SK-MEL-5 (cell line): ENCODE measurements around the gene EZR. TPM values are rescaled to one million over a fixed set of nuclear protein-coding genes. Genes with fewer than 3 reads are reported as not detected.
"Not testable (repeated sequence)": the region's sequence is repeated elsewhere in the genome, so short reads cannot be mapped to it uniquely, and the experiment has no call there.

ENCODE experiments used
- DNase-seq: peaks from one replicate; pipeline ENCODE4 v3.0.0-alpha.2; 2016; ENCODE audit warnings: low read depth, low spot score
- in situ Hi-C: cut with HindIII; loops from 2 replicates; pipeline ENCODE4 v1.10.0; 2016; ENCODE audit warnings: low sequenced_read_pairs, high pct_unique_total_duplicates, low pct_unique_long_range_greater_than_20kb
- total RNA-seq: library from RNA; depleted of rRNA; stranded (reverse); fragments of >200 nt; shearing (Covaris generic); gene quantifications from 2 replicates; pipeline ENCODE4 v1.2.3, GENCODE V29; 2014

EZR gene
- total RNA-seq, 1 experiment from 2014 or later: 69.4 TPM

DNA sequence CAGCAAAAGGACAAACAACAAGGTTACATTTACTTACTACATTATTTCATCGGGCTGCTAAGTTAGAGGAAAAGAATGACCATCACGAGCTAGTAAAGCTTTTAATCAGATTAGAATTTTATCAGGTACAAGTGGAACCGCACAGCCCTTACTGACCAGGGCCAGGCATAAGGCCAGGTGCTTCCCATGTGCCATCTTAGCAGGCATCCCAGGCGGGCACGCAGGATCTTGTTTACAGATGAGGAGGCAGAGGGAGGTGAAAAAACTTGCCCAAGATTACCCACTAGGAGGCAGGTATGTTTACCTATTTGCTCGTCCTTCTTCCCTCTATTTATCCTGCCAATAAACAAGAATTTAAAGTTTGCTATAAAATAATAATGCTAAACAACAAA lies 10.7 kb downstream of the EZR start:
- in situ Hi-C loops: no loop called here
- DNase-seq: no peak

DNA sequence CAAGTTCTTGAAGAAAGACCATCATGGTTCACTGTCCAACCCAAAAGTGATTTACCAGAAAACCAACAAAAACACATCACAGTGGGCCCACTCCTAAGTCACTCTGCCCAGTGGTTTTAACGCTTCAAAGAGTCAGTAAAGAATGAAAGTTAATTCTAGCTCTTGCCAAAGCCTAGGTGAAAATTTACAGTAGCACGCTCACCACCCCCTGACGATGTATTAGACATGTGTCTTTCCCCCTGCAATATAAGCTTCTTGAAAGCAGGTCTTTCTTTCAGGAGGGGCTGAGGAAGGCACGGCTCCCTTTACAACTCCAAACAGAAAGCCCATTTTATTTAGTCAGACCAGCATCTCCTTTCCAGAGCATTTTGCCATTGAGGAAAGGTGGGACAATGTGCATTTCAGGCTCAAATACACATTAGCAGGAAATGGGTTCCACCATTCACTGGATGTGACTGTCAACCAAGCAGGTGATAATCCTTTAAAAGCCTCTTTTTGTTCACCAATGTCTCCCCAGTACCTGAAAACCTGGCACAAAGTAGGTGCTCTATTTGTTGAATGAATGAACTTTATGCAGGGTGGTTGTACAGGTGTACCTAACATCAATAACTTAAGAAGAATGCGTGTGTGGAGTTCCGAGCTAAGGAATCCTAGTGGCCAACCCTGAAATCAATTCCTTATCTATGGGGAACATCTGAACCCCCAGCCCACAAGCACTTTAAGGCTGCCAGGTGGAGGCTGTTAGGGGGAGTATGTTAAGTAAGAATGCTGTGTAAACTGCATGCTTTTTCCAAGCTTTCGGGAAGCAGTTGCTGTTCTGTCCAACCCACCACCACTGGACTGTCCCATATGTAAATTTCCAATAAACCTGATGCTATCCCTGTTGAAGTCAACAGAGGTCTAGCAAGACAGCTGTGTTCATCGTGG lies 11.4 kb downstream of the EZR start:
- in situ Hi-C loops: no loop called here
- DNase-seq: no peak

DNA sequence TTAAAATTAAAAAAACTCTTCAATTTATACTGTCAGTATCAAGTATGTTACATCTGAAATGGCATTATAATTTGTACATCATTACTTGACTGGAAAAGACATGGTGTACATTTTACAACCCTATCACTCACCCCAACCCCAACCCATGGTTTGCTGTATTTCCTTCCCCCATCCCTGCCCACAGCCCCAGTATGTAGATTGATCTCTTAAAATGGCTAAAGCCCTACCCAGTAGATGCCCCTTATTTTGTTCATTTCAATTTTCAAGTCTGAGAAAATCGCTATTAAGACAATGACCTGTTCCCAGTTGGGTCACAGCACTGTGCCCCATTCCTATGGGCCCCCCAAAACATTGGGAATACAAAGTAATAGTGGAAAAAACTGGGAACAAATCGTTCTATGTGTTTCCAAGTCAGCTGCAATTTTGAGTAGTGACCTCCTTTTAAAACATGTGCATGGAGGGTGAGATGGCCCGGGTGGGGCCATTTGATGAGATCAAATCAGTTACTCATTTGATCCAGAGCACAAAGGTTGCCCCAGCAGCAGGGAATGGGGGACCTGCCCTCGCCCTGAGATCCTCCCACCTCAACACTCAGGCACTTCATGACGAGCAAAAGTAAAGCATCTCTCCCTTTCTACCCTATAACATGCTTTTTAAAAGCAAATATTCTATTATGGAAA lies 13.3 kb downstream of the EZR start:
- no peak for DNase-seq
- in situ Hi-C loops: no loop called here

DNA sequence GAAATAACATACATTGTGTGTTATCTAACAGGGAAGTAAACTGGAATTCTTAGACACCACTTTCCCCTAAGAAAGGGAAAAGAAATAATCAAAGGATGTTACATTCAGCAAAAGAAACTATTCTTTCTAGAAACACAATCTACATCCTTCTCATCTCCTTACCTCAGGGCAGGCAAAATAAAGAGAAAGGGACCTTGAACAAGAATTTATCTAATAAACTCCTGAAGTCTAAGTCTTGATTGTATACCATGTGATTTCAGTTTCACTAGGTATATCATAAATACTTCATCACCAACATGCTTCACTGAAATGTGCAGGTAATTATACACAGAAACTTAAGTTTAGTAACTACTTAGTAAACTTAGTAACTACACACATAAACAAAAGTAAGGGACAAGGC lies 15.0 kb downstream of the EZR start:
- DNase-seq: no peak
- in situ Hi-C loops: no loop called here

DNA sequence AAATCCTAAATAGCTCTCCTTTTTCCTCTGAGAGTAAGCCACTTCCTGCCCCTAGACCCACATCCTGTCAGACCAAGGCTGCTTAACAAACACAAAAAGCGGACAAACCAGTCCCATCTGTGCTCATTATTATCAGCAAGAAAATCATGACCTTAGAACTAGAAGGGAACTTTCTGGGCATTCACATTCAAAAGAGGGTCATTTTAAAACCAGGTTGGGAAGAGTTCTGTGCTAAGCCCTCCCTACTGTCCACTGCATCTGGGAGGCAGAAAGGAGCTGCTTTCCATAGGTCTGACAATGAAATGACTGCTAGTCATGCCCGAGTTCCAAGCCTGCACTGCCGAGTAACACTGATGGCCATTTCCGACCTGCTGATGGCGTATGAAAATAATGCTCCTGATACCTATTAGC lies 15.4 kb downstream of the EZR start:
- in situ Hi-C loops: no loop called here
- DNase-seq: peak; percentile 26

DNA sequence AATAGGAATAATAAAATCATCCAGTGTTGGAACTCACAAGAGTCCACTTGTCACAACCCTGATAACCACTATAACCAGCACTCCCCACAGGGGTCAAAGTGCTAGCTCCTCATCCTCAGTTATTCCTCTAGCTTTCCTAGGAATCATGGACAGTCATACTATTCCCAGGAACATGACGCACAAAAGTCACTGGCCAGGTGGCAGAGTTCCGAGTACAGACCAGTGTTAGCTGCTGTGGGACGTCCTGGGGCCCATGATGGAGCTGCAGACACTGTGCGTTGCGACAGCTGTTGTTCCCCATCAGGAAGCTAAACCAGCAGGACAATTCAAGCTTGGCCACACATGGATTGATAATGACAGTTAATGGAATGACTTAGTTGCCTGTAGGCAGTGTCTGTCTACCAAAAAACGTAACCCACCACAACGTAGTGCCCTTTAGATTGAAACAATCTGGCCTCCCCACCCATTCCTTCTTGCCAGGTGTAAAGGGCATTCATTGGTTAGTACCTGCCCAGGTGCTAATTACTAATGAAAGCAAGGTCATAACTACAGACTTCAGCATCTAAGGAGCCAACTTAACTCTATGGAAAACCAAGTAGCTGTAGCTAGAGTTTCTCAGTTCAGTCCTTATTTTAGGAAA lies 17.4 kb downstream of the EZR start:
- DNase-seq: no peak

DNA sequence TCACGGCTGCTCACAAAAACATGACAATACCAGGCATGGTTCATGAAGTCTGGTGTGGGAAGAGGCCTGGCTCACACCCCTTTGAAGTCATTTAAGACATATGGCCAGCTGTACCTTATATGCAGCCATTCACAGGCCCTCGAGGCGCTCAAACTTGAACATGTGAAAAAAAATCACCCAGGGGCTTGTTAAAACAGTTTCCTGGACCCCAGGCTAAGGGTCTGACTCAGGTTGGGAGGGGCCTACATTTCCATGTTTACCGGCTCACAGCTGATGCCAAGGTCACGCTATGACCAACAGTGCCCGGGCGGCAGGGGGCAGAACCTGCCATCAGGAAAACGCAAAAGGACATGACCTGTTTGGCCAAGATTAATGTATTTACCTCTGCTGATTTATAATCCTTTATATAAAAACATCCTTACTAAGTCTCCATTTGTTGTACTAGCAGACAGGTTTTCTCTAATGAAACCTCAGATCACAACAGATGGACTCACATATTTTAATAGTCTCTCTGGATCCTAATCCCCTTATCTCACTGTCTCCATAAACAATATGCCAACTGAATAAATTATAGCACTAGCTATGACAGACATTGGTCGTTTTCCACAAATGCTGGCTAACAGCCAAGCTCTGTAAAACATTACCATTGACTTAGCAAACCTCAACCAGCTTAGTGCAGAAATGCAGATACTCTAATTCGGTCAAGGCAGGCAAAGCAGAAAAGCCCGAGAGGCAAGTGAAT lies 19.9 kb downstream of the EZR start:
- in situ Hi-C loops: no loop called here
- DNase-seq: peak; percentile 10

More for the DNA sequence above, 17.4 kb downstream of the EZR start:
- in situ Hi-C loops: no loop called here

DNA sequence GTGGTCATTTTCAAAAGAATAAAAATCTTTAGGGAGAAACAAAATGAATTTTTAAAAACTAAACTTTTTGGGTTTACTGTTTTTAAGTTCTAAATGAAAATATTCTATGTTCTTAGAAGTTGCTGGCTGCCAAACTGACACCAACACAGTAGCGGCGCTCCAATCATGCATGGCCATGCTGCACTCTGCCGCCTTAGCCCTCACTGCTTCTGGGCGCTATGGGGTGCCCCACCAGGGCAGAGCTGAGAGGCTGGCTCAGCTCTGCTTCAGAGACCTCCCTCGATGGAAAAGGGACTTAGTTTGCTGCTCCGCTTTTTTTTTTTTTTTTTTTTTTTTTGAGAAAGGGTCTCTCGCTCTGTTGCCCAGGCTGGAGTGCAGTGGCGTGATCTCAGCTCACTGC lies 20.9 kb downstream of the EZR start:
- in situ Hi-C loops: no loop called here
- DNase-seq: no peak

DNA sequence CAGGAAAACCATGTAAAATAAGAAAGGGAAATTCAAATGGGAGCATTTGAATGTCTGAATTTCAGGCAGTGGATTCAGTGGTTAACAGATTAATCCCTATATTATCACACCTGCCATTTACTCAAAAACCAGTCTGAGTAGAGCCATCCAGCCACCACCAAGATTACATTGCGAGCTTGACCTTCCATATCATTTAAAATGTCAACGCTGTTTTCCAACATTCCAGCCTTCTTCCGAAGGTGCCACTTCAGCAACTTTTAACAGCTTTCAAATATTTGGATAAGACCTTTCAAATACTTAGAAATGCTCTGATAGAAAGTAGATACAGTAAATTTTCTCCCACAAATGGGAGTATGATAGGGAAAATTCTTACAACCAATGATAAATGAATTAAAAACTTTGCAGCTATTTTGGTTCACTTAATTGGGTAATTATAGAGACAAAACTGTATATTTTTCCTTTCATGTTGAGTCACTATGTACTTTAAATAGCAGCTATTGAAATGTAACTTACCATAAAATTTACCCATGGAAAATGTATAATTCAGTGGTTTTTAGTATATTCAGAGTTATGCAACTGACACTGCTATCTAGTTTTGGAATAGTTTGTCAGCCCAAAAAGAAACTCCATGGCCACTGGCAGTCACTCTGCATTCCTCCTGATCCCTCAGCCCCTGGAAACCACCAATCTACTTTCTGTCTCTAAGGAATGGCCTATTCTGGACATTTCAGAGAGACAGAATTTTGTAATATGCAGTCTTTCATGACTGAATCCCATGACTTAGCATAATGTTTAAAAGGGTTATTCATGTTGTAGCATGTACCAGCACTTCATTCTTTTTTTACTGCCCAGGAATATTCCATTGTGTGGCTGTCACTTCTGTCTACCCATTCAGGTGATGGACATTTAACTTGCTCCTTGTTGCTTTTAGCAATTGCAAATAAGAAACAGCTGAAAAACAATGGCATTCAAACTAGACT lies 21.5 kb downstream of the EZR start:
- in situ Hi-C loops: no loop called here
- DNase-seq: no peak

DNA sequence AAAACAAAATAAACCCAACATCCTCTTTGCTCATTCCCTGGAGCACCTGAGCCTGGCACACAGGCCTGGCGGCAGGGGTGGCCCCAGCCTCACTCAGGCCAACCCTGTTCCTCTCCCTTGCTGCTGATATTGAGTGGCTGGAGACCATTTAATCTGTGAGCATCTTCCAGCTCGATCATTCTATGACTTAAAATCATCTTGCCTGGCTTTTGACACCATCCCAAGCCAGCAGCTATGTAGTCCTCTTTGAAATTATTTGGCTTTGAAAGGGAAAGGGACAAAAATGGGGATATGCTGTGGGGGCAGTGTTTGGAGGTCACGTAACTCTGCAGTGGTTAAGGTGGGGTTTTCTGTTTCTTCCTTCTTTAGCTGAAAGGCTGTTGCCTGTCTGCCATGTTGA lies 22.8 kb downstream of the EZR start:
- in situ Hi-C loops: no loop called here

DNA sequence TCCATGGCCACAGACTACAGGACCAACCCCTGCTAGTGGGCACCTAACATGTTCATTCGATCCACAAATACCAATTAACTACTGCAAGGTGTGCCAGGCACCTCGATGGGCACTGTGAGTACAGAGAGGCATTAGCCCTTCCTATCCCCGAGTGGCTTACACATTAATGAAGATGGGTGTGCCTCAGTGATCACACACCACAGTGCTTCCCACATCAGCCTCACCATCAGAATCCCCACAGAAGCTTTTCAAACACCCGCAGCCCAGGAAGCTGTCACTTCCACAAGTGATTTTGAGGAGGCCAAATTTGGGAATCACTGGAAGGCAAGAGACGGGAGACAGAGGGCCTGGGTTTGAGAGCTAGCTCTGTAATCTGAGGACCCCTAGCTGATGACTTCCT lies 23.7 kb downstream of the EZR start:
- no peak for DNase-seq
- in situ Hi-C loops: no loop called here

More for the DNA sequence above, 22.8 kb downstream of the EZR start:
- DNase-seq: no peak

DNA sequence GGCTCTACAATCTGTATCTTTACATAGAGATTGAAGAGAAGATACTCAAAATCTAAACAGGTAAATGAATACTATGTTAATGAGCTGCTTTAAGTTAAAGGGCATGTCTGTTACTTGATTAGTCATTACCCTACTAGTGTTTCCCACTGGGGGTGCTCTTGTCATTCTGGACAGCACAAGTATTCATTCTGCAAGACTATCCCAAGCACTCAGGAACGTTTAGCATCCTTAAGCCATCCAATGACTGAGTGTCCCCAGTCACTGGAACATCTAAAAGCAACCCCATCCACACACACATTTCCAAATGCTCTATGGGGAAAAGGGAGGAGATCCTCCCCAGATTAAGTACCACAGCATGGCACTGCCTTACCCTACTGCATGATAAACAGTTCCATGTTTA lies 25.7 kb downstream of the EZR start:
- peak; percentile 61 for DNase-seq
- in situ Hi-C loops: no loop called here

DNA sequence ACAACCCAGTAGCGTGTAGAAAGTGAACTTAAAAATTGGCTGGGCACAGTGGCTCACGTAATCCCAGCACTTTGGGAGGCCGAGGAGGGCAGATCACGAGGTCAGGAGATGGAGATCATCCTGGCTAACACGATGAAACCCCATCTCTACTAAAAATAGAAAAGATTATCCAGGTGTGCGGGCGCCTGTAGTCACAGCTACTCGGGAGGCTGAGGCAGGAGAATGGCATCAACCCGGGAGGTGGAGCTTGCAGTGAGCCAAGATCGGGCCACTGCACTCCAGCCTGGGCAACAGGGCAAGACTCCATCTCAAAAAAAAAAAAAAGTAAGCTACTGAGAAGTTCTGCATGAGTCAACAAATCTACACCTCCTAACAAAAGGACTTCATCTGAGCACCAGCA lies 26.7 kb downstream of the EZR start:
- DNase-seq, in situ Hi-C loops: not testable (repeated sequence)

DNA sequence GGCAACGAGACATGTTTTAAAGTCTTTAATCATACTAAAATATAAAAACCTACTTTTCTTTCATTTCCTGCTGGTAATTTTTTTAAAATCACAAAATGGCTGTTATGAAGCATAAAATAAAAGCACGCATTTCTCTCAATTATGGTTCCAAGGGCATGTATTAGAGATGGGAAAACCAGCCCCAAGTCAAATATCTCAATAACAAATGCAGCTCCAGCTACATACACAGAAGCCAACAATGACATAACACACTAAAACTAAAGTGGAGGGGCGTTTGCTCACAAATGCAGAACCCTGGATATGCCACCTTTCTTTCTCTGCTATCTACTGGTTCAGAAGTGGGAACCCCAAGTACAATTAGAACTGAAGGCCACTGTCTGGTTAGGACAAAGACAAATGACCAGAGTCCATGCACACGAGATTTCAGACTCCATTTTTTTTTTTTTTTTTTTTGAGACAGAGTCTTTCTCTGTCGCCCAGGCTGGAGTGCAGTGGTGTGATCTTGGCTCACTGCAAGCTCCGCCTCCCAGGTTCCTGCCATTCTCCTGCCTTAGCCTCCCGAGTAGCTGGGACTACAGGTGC lies 27.8 kb downstream of the EZR start:
- no peak for DNase-seq
- in situ Hi-C loops: no loop called here

DNA sequence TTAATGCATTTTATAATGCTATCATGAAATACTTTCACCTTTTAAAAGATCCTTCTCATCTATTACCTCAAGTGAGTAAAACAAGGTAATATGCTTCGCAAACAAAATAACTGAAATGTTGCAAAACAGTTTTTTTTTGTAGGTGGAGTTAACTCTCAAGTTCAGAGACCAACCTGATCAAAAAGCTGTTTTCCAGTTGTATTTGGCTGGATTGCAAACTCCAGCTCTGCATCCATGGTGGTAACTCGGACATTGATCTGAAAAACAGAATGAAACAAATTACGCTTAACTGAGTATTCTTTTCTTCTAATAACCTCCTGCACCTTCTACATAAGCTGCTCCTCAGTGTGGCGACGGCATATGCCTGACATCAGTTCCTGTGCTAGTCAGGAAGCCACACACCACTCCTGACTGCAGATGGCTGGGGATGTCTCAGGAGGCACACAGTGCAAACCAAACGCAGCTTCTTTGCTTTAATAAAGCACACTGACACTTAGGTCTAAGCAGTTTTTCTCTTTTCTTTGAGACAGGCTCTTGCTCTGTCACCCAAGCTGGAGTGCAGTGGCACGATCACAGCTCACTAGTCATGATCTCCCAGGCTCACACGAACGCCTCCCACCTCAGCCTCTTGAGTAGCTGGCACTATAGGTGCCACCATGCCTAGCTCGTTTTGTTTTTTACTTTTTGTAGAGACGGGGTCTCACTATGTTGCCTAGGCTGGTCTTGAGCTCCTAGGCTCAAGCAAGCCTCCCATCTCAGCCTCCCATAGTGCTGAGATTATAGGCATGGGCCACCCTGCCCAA lies 29.9 kb downstream of the EZR start:
- in situ Hi-C loops: no loop called here
- DNase-seq: no peak

DNA sequence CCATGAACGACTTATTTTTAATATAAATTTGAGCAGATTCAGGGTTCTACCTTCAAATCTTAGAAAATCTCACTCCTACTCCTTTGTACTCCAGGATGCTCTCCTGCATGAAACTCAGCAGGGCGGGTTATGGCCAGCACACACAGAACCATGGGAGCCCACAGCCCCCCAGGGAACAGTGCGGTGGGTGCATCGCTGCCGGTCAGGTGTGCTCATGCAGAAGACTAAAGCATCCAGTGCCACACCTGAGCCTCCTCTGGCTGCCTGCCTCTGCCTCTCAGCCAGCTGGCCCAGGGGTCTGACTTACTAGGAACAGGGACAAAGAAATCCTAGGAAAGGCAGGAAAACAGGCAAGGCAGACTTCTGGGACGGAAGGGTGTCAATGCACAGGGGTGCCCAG lies 31.8 kb downstream of the EZR start:
- DNase-seq: no peak
- in situ Hi-C loops: no loop called here
